HepG2 (cell line): Measurements from ENCODE around the gene PROCR. TPM values are rescaled to one million over a fixed set of nuclear protein-coding genes. Genes with fewer than 3 reads are reported as not detected.
A peak's percentile ranks its signal among the peaks of the same experiment; 100 is the strongest.

Source experiments
- ATAC-seq: fragments of 200-7000 bp; cut with Tn5 transposase; 3 replicates; pipeline ENCODE4 v1.9.1; 2020; ENCODE audit warnings: mild to moderate bottlenecking, moderate library complexity
- BruUV-seq: library from RNA; stranded (reverse); fragments of 400-500 nt; replicated peaks from 2 replicates; lab custom pipeline; 2021; lab: Mats Ljungman, UMichigan
- CTCF ChIA-PET: fragments of 300-600 bp; formaldehyde crosslinking; extraction: SDS; loops from one replicate; lab custom pipeline; 2021; ENCODE audit warnings: low total read pairs, inconsistent platforms, low intra/inter-chr PET ratio; lab: Yijun Ruan, JAX
- POLR2A ChIA-PET: fragments of 350-600 bp; sonication (Branson Sonifier 250); formaldehyde crosslinking; loops from one replicate; lab custom pipeline; 2020; ENCODE audit warnings: antibody characterized with exemption, inconsistent platforms; lab: Yijun Ruan, JAX
- DNase-seq: peaks from one replicate; pipeline ENCODE4 v3.0.0-alpha.2; 2015; ENCODE audit warnings: low spot score
- FAIRE-seq: peaks from 3 replicates; lab custom pipeline; 2011; peaks lifted over from hg19 to GRCh38; lab: Jason Lieb, UNC
- H2AFZ ChIP-seq: one replicate; pipeline ENCODE4 v1.6.1; 2011; ENCODE audit warnings: low read length, inconsistent platforms
- H3K27ac ChIP-seq: fragments of 300-600 bp; 3 replicates; pipeline ENCODE4 v1.8.0; 2011; ENCODE audit warnings: mixed run types, mild to moderate bottlenecking, mixed read lengths, low read length, inconsistent platforms; ENCODE audit not compliant: insufficient read depth; ENCODE audit errors: extremely low read length
- H3K27me3 ChIP-seq, 2 experiments: fragments of 200-600 bp in 1 of 2; 2 replicates in 1 of 2; 3 replicates in 1 of 2; pipeline versions ENCODE4 v1.6.0 to v1.8.0; 2011; ENCODE audit warnings: low read length in 2 of 2, mild to moderate bottlenecking in 2 of 2, moderate library complexity in 2 of 2, inconsistent platforms in 1 of 2; ENCODE audit not compliant: insufficient read depth in 2 of 2, control insufficient read depth in 1 of 2
- H3K36me3 ChIP-seq, 2 experiments: fragments of 200-600 bp in 1 of 2; replicated peaks in 1 of 2; 2 replicates in 1 of 2; 3 replicates in 1 of 2; pipeline versions ENCODE4 v1.5.1 to v1.8.0; 2011; ENCODE audit warnings: low read length in 2 of 2, inconsistent platforms in 1 of 2; ENCODE audit not compliant: insufficient read depth in 2 of 2, control insufficient read depth in 1 of 2
- H3K4me1 ChIP-seq: 2 replicates; pipeline ENCODE4 v1.5.1; 2012; ENCODE audit warnings: low read length, inconsistent platforms; ENCODE audit not compliant: insufficient read depth
- H3K4me2 ChIP-seq: 2 replicates; pipeline ENCODE4 v1.6.0; 2011; ENCODE audit warnings: low read depth, low read length, inconsistent platforms
- H3K4me3 ChIP-seq, 3 experiments: fragments of 200-600 bp in 1 of 3; sonication (generic), shearing (Covaris generic) in 1 of 3; replicated peaks in 1 of 3; 2 replicates each; pipeline ENCODE4 v1.5.1; 2011 to 2016; ENCODE audit warnings: low read length in 3 of 3, inconsistent platforms in 2 of 3, low read depth in 2 of 3, mild to moderate bottlenecking in 2 of 3, control low read depth in 1 of 3, mixed read lengths in 1 of 3; ENCODE audit not compliant: insufficient read depth in 1 of 3
- H3K79me2 ChIP-seq: one replicate; pipeline ENCODE4 v1.6.1; 2011; ENCODE audit warnings: low read length, inconsistent platforms; ENCODE audit not compliant: insufficient read depth
- H3K9ac ChIP-seq: 2 replicates; pipeline ENCODE4 v1.6.0; 2011; ENCODE audit warnings: mild to moderate bottlenecking, low read depth, low read length, inconsistent platforms; ENCODE audit not compliant: insufficient read depth
- H3K9me3 ChIP-seq: 2 replicates; pipeline ENCODE4 v1.5.1; 2012; ENCODE audit warnings: mild to moderate bottlenecking, low read length
- H4K20me1 ChIP-seq: 2 replicates; pipeline ENCODE4 v1.6.0; 2011; ENCODE audit warnings: inconsistent platforms, mild to moderate bottlenecking, low read length, moderate library complexity; ENCODE audit not compliant: insufficient read depth
- DPF2 ChIP-seq: sonication (generic); formaldehyde crosslinking; IDR thresholded peaks from 2 replicates; pipeline ENCODE4 v1.4.0; 2020; ENCODE audit warnings: mild to moderate bottlenecking, low read depth, missing genetic modification reagents, borderline replicate concordance
- EED ChIP-seq: sonication (generic); formaldehyde crosslinking; IDR thresholded peaks from 2 replicates; pipeline ENCODE4 v1.5.0; 2020; ENCODE audit warnings: mild to moderate bottlenecking, missing genetic modification reagents
- ELF3 ChIP-seq: IDR thresholded peaks from 2 replicates; pipeline ENCODE4 v1.6.1; 2016; ENCODE audit warnings: missing genetic modification reagents, missing compliant biosample characterization
- HNRNPK ChIP-seq: fragments of 200-400 bp; formaldehyde crosslinking; IDR thresholded peaks from 2 replicates; pipeline ENCODE4 v1.6.1; 2018; ENCODE audit warnings: low read length, low read depth, moderate library complexity, mild to moderate bottlenecking; ENCODE audit not compliant: poor library complexity, severe bottlenecking
- KDM5B ChIP-seq: sonication (generic); formaldehyde crosslinking; IDR thresholded peaks from 2 replicates; pipeline ENCODE4 v1.4.0; 2020; ENCODE audit warnings: missing genetic modification reagents, mild to moderate bottlenecking, borderline replicate concordance
- PCBP2 ChIP-seq: fragments of 200-400 bp; formaldehyde crosslinking; optimal IDR thresholded peaks from 2 replicates; pipeline ENCODE3; 2018; ENCODE audit warnings: low read length, low read depth; ENCODE audit not compliant: poor library complexity, severe bottlenecking
- REPIN1 ChIP-seq: sonication (generic); formaldehyde crosslinking; IDR thresholded peaks from 2 replicates; pipeline ENCODE4 v1.8.0; 2022; ENCODE audit warnings: missing genetic modification reagents, low read depth, mild to moderate bottlenecking, borderline replicate concordance
- REXO4 ChIP-seq: sonication (generic); formaldehyde crosslinking; IDR thresholded peaks from 2 replicates; pipeline ENCODE4 v1.8.0; 2022; ENCODE audit warnings: missing genetic modification reagents, mild to moderate bottlenecking, borderline replicate concordance
- SCMH1 ChIP-seq: sonication (generic); formaldehyde crosslinking; IDR thresholded peaks from 2 replicates; pipeline ENCODE4 v1.9.0; 2021; ENCODE audit warnings: missing genetic modification reagents, mild to moderate bottlenecking, borderline replicate concordance
- SOX5 ChIP-seq: IDR thresholded peaks from 2 replicates; pipeline ENCODE4 v1.6.1; 2016; ENCODE audit warnings: borderline replicate concordance
- ZNF569 ChIP-seq: sonication (generic); formaldehyde crosslinking; IDR thresholded peaks from 2 replicates; pipeline ENCODE4 v1.5.0; 2020; ENCODE audit warnings: mild to moderate bottlenecking, missing genetic modification reagents, moderate library complexity, borderline replicate concordance
- ZNF598 ChIP-seq: sonication (generic); formaldehyde crosslinking; IDR thresholded peaks from 2 replicates; pipeline ENCODE4 v1.5.1; 2020; ENCODE audit warnings: mild to moderate bottlenecking, missing genetic modification reagents, borderline replicate concordance
- ZNF75D ChIP-seq: sonication (generic); formaldehyde crosslinking; IDR thresholded peaks from 2 replicates; pipeline ENCODE4 v1.8.1; 2023; ENCODE audit warnings: missing genetic modification reagents, mild to moderate bottlenecking, borderline replicate concordance
- ZNF816 ChIP-seq: sonication (generic); formaldehyde crosslinking; IDR thresholded peaks from 2 replicates; pipeline ENCODE4 v1.8.0; 2022; ENCODE audit warnings: missing genetic modification reagents, mild to moderate bottlenecking, borderline replicate concordance
- WGBS: methylation state at CpG from one replicate; pipeline ENCODE4 v1.1.6; 2017; ENCODE audit warnings: low lambda C conversion rate; 5-methylcytosine and 5-hydroxymethylcytosine counted together
- in situ Hi-C: cut with HindIII; loops from 2 replicates; pipeline ENCODE4 v1.10.0; 2017; ENCODE audit warnings: low pct_unique_long_range_greater_than_20kb; ENCODE audit not compliant: extremely low pct_ligation_motif_present
- intact Hi-C: fragments of 100-400 bp; cut with micrococcal nuclease; formaldehyde crosslinking; loops from one replicate; pipeline ENCODE4 v1.10.0; 2022; ENCODE audit not compliant: unreplicated experiment
- polyA plus RNA-seq, 8 experiments: library from polyadenylated mRNA; depleted of rRNA in 3 of 8; stranded (reverse) in 7 of 8; unstranded in 1 of 8; fragments of >200 nt; fragmentation: Illumina TruSeq in 4 of 8; extraction: Trizol in 4 of 8; gene quantifications; 2 replicates each; pipeline versions ENCODE4 v1.2.1 to v1.2.3, GENCODE V29; 2011 to 2016; ENCODE audit warnings: low read depth in 4 of 8, missing spikeins in 1 of 8, mixed read lengths in 1 of 8; ENCODE audit not compliant: insufficient read depth in 1 of 8
- total RNA-seq, 5 experiments: library from RNA; depleted of rRNA; stranded (reverse); fragments of >200 nt; fragmentation: Illumina TruSeq; extraction: Trizol; gene quantifications; 2 replicates each; pipeline ENCODE4 v1.2.3, GENCODE V29; 2016; ENCODE audit warnings: low read depth in 1 of 5

PROCR gene
- total and polyA plus RNA-seq, 2 of the 13 experiments (the other 11 are each of a cell fraction or from before 2014, with no cell fraction given): 1.4 to 1.7 TPM

- peak; percentile 18 for TF ChIP-seq PCBP2
- TF ChIP-seq EED (CRISPR knock-in tag): no peak
- no peak for TF ChIP-seq ZNF816 (CRISPR knock-in tag)
- TF ChIP-seq ELF3: no peak
- no peak for TF ChIP-seq REPIN1 (CRISPR knock-in tag)
- no peak for TF ChIP-seq DPF2 (CRISPR knock-in tag)
- no peak for TF ChIP-seq REXO4 (CRISPR knock-in tag)
- peak; percentile 35; the same call in 1 of the 2 replicates for TF ChIP-seq ZNF598
Measured at GRCh38 chr20:35171753-35172433, at the start of gene PROCR (continued).

- BruUV-seq: no TSS peak
- TF ChIP-seq KDM5B (CRISPR knock-in tag) (no peak), ZNF569 (CRISPR knock-in tag) (no peak), ZNF75D (0 out of 2 replicates have a peak, but pooled peaks have one; percentile 29), HNRNPK (no peak), SCMH1 (CRISPR knock-in tag) (no peak), SOX5 (CRISPR knock-in tag) (no peak)
- TF ChIP-seq, all 625 proteins: peak for 1
- no peak overlapping the region for H3K4me3 ChIP-seq
- H3K36me3 ChIP-seq: peaks cover 12 to 43% of the 10 kb centered on the region in 2 experiments
- ChIA-PET CTCF (no interaction called here), POLR2A (no interaction called here)
- H3K4me2 ChIP-seq: no peak overlapping the region
- no peaks in the 10 kb centered on the region for H3K9me3 ChIP-seq
- intact Hi-C loops: no loop called here
- no peaks in the 10 kb centered on the region for H4K20me1 ChIP-seq
- 94% methylated on average over 5 of the region's 5 CpGs for WGBS
- ATAC-seq (no peak), FAIRE-seq (no peak), DNase-seq (no peak)
- no peak overlapping the region for H2AFZ ChIP-seq
- no peaks in the 10 kb centered on the region for H3K4me1 ChIP-seq
- no peak overlapping the region for H3K9ac ChIP-seq
- in situ Hi-C loops: no loop called here
- no peak overlapping the region for H3K27ac ChIP-seq
- H3K27me3 ChIP-seq: no peaks in the 10 kb centered on the region
- no peaks in the 10 kb centered on the region for H3K79me2 ChIP-seq
Measured at GRCh38 chr20:35122756-35123405, 49.0 kb upstream of the PROCR start.
